Hepatocyte (in vitro differentiated cells): ENCODE results near the gene ST14.

Experiments used
- EZH2 ChIP-seq: fragments of 200-600 bp; sonication (generic); IDR thresholded peaks from 2 replicates; pipeline ENCODE4 v1.6.1; 2016; ENCODE audit warnings: antibody characterized with exemption, mild to moderate bottlenecking, borderline replicate concordance
- TF ChIP-seq, protein P1 (sequence below): fragments of 200-600 bp; sonication (generic); IDR thresholded peaks from 2 replicates; pipeline ENCODE4 v1.5.1; 2016; ENCODE audit warnings: antibody characterized with exemption, mild to moderate bottlenecking; ENCODE audit not compliant: poor library complexity

DNA sequence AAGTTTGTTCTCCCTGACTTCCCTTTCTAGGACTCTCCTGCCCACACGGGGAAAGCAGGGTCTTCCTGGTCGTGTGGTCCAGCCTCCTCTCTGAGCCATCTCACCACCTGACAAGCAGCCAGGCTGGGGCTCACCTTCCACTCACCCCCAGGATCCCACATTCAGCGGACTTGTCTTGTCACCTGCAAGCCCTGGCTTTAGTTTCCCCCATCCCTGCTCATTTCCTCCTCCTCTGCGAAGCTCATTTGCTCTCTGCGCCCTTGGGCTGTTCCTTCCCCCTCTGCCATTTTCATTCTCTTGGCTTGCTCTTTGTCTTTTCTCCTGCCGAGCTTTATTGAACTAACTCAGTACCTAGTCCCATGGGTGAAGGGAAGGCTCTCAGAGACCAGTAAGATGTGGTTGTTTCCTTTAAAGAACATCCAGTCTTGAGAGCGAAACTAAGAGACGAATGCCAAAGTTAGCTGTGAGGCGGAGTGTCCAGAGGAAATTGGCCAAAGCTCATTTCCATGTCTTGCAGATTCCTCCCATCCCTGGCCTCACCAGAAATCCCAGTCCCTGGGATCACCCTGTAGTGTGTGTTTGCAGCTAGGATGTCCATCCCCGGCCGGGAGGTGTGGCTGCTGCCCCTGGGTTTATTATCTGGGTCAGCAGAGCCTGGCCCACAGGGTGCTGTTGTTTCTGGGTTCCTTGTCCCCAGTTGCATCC lies 2.0 kb downstream of the ST14 start:
- TF ChIP-seq, protein P1, sequence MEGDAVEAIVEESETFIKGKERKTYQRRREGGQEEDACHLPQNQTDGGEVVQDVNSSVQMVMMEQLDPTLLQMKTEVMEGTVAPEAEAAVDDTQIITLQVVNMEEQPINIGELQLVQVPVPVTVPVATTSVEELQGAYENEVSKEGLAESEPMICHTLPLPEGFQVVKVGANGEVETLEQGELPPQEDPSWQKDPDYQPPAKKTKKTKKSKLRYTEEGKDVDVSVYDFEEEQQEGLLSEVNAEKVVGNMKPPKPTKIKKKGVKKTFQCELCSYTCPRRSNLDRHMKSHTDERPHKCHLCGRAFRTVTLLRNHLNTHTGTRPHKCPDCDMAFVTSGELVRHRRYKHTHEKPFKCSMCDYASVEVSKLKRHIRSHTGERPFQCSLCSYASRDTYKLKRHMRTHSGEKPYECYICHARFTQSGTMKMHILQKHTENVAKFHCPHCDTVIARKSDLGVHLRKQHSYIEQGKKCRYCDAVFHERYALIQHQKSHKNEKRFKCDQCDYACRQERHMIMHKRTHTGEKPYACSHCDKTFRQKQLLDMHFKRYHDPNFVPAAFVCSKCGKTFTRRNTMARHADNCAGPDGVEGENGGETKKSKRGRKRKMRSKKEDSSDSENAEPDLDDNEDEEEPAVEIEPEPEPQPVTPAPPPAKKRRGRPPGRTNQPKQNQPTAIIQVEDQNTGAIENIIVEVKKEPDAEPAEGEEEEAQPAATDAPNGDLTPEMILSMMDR, result no peak
- no peak for TF ChIP-seq EZH2
